Tibial nerve (tissue), 4 donors: ENCODE results near the gene ANKFN1.

Experiments used
- CTCF ChIP-seq, 5 experiments: fragments of 200-600 bp in 3 of 5; fragments of 450-650 bp in 2 of 5; sonication (generic) in 3 of 5; IDR thresholded peaks; one replicate each; pipeline ENCODE4 v1.5.1; 2016 to 2019; ENCODE audit warnings: antibody characterized with exemption in 5 of 5, mild to moderate bottlenecking in 3 of 5, moderate library complexity in 2 of 5
- EP300 ChIP-seq, 2 donors: sonication (generic); formaldehyde crosslinking; IDR thresholded peaks; one replicate each; pipeline ENCODE4 v1.6.1; 2017; ENCODE audit warnings: antibody characterized with exemption in 2 of 2, mild to moderate bottlenecking in 1 of 2
- POLR2A ChIP-seq, 2 donors: fragments of 450-650 bp; IDR thresholded peaks; one replicate each; pipeline ENCODE4 v1.6.1; 2017; ENCODE audit warnings: antibody characterized with exemption in 2 of 2, mild to moderate bottlenecking in 2 of 2, moderate library complexity in 2 of 2

- no peak for TF ChIP-seq CTCF (IDR thresholded peaks at IDR 0.05)
- TF ChIP-seq POLR2A (IDR thresholded peaks at IDR 0.05), result no peak
- TF ChIP-seq EP300 (IDR thresholded peaks at IDR 0.05), result no peak
Observed at GRCh38 chr17:56158344-56158743, 5.1 kb downstream of the ANKFN1 start.
